OCI-LY7 (cell line): ENCODE results near the gene BST1. TPM values are rescaled to one million over a fixed set of nuclear protein-coding genes. Genes with fewer than 3 reads are reported as not detected.

Experiments
- BruUV-seq: library from RNA; stranded (reverse); fragments of 400-500 nt; replicated peaks from 2 replicates; lab custom pipeline; 2021; lab: Mats Ljungman, UMichigan
- CTCF ChIA-PET: fragments of 300-600 bp; sonication (Branson Sonifier 250); formaldehyde crosslinking; loops from one replicate; lab custom pipeline; 2022; ENCODE audit warnings: antibody characterized with exemption; ENCODE audit not compliant: unreplicated experiment; lab: Charles Lee
- POLR2A ChIA-PET: fragments of 300-600 bp; sonication (Branson Sonifier 250); formaldehyde crosslinking; loops from one replicate; lab custom pipeline; 2022; ENCODE audit warnings: antibody characterized with exemption; lab: Charles Lee
- DNase-seq: peaks from one replicate; pipeline ENCODE4 v3.0.0-alpha.2; 2015; ENCODE audit warnings: low spot score
- H2AFZ ChIP-seq: fragments of 200-600 bp; sonication (generic), shearing (Covaris generic); 2 replicates; pipeline ENCODE4 v1.6.1; 2014; ENCODE audit warnings: mild to moderate bottlenecking, antibody characterized with exemption, low read length, moderate library complexity
- H3K27ac ChIP-seq: fragments of 200-600 bp; sonication (generic); 2 replicates; pipeline ENCODE4 v1.5.1; 2014; ENCODE audit warnings: mixed run types, low read depth, mild to moderate bottlenecking, moderate library complexity, low read length, inconsistent platforms; ENCODE audit not compliant: poor library complexity, severe bottlenecking
- H3K36me3 ChIP-seq: fragments of 200-600 bp; sonication (generic); 2 replicates; pipeline ENCODE4 v1.6.1; 2014; ENCODE audit warnings: mild to moderate bottlenecking, antibody characterized with exemption, low read length, moderate library complexity, mixed read lengths; ENCODE audit not compliant: insufficient read depth
- H3K4me1 ChIP-seq: fragments of 200-600 bp; sonication (generic); 2 replicates; pipeline ENCODE4 v1.5.1; 2014; ENCODE audit warnings: mild to moderate bottlenecking, low read length; ENCODE audit not compliant: insufficient read depth, poor library complexity, severe bottlenecking
- H3K4me2 ChIP-seq: fragments of 200-600 bp; sonication (generic); 2 replicates; pipeline ENCODE4 v1.6.1; 2014; ENCODE audit warnings: mild to moderate bottlenecking, low read length
- H3K4me3 ChIP-seq: fragments of 200-600 bp; sonication (generic); 2 replicates; pipeline ENCODE4 v1.5.1; 2014; ENCODE audit warnings: mild to moderate bottlenecking, low read depth, low read length; ENCODE audit not compliant: poor library complexity, severe bottlenecking
- H3K79me2 ChIP-seq: fragments of 200-600 bp; sonication (generic); 2 replicates; pipeline ENCODE4 v1.6.1; 2016; ENCODE audit warnings: low read depth, mild to moderate bottlenecking, low read length, moderate library complexity, mixed read lengths; ENCODE audit not compliant: insufficient read depth
- H3K9me2 ChIP-seq: fragments of 200-600 bp; sonication (generic); 2 replicates; pipeline ENCODE4 v1.6.1; 2016; ENCODE audit warnings: mild to moderate bottlenecking, low read length, mixed read lengths; ENCODE audit not compliant: insufficient read depth
- H3K9me3 ChIP-seq: fragments of 200-600 bp; sonication (generic); 2 replicates; pipeline ENCODE4 v1.6.1; 2014; ENCODE audit warnings: mild to moderate bottlenecking, mixed run types, low read length, mixed read lengths
- H4K20me1 ChIP-seq: fragments of 200-600 bp; sonication (generic); 2 replicates; pipeline ENCODE4 v1.6.1; 2014; ENCODE audit warnings: mild to moderate bottlenecking, antibody characterized with exemption, low read length, moderate library complexity, mixed read lengths; ENCODE audit not compliant: insufficient read depth
- EZH2phosphoT487 ChIP-seq: fragments of 200-600 bp; sonication (generic); IDR thresholded peaks from 2 replicates; pipeline ENCODE4 v1.6.1; 2018; ENCODE audit warnings: low read depth, borderline replicate concordance, mild to moderate bottlenecking, mixed run types, antibody characterized with exemption, low read length, moderate library complexity, mixed read lengths
- intact Hi-C: fragments of 100-400 bp; cut with micrococcal nuclease; formaldehyde crosslinking; loops from one replicate; pipeline ENCODE4 v1.10.0; 2022; ENCODE audit not compliant: unreplicated experiment
- total RNA-seq, 2 experiments: library from RNA; depleted of rRNA in 1 of 2; stranded (reverse); fragments of >200 nt in 1 of 2; shearing (Covaris generic) in 1 of 2; gene quantifications; 2 replicates each; pipeline ENCODE4 v1.2.3, GENCODE V29; 2014 to 2022
- TF ChIP-seq, protein P1 (sequence below): fragments of 200-600 bp; sonication (generic); conservative IDR thresholded peaks from 2 replicates; pipeline ENCODE4 v1.5.1; 2014; ENCODE audit warnings: mild to moderate bottlenecking, antibody characterized with exemption, low read length, moderate library complexity, mixed read lengths

The BST1 gene
- total RNA-seq, 2 experiments from 2014 or later: 0.21 to 0.50 TPM

DNA sequence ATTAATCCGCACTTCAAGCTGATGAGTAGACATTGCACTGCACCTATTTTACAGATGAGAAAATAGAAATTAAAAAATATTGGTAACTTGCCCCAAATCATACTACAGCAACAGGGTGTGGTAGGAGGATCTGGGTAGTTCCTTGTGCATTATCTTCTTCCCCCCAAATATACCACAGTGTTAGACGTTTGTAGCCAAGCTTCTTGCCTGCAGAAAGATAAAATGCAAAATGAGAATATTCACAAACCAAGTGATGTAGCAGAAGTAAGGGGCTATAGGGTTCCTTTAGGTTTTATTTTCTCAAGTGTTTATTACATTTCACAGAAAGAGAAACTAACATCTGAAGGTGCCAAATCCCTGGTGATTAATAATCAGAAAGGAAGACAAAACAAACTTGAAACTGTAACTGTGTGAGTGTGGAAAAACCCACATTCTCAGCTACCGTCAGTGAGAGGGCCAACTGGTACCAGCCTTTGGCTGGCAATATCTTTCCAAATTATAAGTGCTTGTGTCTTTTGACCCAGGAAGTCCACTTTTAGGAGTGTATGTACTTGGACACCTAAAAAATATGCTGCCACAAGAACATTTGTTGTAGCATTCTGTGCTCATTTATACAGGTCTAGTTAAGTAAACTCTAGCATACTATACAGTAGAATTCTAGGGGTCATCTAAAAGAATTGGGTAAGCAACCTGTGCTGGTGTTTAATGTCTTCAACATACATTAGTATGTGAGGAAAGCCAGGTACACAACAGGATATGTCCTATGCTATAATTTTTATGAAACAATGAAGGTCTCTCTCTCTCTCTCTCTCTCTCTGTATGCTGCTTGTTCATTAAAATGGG, 68.6 kb downstream of the BST1 start:
- BruUV-seq: no TSS peak
- H2AFZ ChIP-seq: peak overlapping the region; percentile 78
- no peaks in the 10 kb centered on the region for H3K36me3 ChIP-seq
- TF ChIP-seq, protein P1, sequence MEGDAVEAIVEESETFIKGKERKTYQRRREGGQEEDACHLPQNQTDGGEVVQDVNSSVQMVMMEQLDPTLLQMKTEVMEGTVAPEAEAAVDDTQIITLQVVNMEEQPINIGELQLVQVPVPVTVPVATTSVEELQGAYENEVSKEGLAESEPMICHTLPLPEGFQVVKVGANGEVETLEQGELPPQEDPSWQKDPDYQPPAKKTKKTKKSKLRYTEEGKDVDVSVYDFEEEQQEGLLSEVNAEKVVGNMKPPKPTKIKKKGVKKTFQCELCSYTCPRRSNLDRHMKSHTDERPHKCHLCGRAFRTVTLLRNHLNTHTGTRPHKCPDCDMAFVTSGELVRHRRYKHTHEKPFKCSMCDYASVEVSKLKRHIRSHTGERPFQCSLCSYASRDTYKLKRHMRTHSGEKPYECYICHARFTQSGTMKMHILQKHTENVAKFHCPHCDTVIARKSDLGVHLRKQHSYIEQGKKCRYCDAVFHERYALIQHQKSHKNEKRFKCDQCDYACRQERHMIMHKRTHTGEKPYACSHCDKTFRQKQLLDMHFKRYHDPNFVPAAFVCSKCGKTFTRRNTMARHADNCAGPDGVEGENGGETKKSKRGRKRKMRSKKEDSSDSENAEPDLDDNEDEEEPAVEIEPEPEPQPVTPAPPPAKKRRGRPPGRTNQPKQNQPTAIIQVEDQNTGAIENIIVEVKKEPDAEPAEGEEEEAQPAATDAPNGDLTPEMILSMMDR: no peak
- TF ChIP-seq EZH2phosphoT487: no peak
- H3K9me2 ChIP-seq: no peaks in the 10 kb centered on the region
- H4K20me1 ChIP-seq: no peaks in the 10 kb centered on the region
- peaks cover 56% of the 10 kb centered on the region for H3K4me1 ChIP-seq
- intact Hi-C loops: loop anchor here (10.0 kb wide), 1 partner anchor 1563 kb away; no protein-coding TSS in a partner anchor
- no peak overlapping the region for H3K4me3 ChIP-seq
- H3K27ac ChIP-seq: no peak overlapping the region
- DNase-seq: no peak
- H3K79me2 ChIP-seq: no peaks in the 10 kb centered on the region
- ChIA-PET CTCF (no interaction called here), POLR2A (interaction anchor here (0.8 to 3.8 kb wide), 4 partner anchors 8 to 14 kb away, joined by 3 to 21 read pairs (median 8); no protein-coding TSS in a partner anchor)
- no peaks in the 10 kb centered on the region for H3K9me3 ChIP-seq
- peak overlapping the region; percentile 48 for H3K4me2 ChIP-seq

DNA sequence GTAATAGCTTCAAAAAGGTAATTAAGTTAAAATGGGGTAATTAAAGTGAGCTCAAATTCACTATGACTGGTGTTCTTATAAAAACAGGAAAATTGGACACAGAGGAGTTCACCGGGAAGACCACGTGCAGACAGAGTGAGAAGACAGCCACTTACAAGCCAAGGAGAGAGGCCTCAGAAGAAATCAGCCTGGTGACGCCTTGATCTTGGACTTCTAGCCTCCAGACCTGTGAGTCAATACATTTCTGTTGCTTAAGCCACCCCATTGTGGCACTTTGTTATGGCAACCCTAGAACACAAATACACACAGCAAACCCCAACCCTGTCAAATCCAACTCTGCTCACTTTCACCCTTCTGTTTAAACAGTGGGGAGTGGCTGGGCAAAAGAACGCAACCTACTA, 71.2 kb downstream of the BST1 start:
- Histone ChIP-seq H3K27ac (no peak overlapping the region), H4K20me1 (no peaks in the 10 kb centered on the region), H3K4me2 (no peak overlapping the region), H3K4me1 (peaks cover 56% of the 10 kb centered on the region), H2AFZ (no peak overlapping the region), H3K9me3 (no peaks in the 10 kb centered on the region), H3K9me2 (no peaks in the 10 kb centered on the region), H3K79me2 (peaks cover 2% of the 10 kb centered on the region), H3K36me3 (peaks cover under 1% of the 10 kb centered on the region; the same call in 1 of the 2 replicates), H3K4me3 (no peak overlapping the region)
- CTCF ChIA-PET: interaction anchor here (1.6 kb wide), 1 partner anchor 17 kb away, joined by 4 read pairs; no protein-coding TSS in a partner anchor
- TF ChIP-seq, protein P1: no peak
- no TSS peak for BruUV-seq
- intact Hi-C loops: loop anchor here (10.0 kb wide), 1 partner anchor 1561 kb away; no protein-coding TSS in a partner anchor
- POLR2A ChIA-PET: interaction anchor here (1.7 to 3.8 kb wide), 4 partner anchors 11 to 110 kb away, joined by 4 to 21 read pairs (median 6); no protein-coding TSS in a partner anchor
- no peak for DNase-seq
